ENCODE results near the gene HGD. TPM values are rescaled to one million over a fixed set of nuclear protein-coding genes. Genes with fewer than 3 reads are reported as not detected.

HGD gene
- total RNA-seq, 1 experiment from 2014 or later: 0.33 TPM

DNA sequence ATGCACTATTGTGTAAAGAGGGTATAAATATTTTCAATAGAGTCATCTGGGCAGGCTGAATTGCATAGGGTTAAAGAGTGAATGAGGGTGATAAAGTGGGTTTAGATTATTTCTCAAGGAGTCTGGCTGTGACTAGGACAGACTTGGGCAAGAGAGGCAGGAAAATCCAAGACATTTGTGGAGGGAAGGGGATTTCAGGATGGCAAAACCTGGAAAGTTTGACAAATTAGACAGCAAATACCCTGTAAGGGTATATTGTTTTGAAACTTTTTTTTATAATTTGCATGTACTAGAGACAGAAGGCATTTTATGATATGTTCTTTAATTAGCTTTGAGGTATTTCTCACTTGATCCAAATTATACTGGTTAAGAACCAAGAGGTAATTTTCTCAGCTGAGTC lies 17.1 kb downstream of the HGD start:
- no peak overlapping the region for H2AK5ac ChIP-seq (ENCODE audit: insufficient read length, low read length)
- no peaks in the 10 kb centered on the region for H3K27me3 ChIP-seq (ENCODE audit: insufficient read depth, low read length)
- no peak overlapping the region for H3K9ac ChIP-seq (ENCODE audit: extremely low read depth, insufficient read length, low read length)
- no peak overlapping the region for H4K5ac ChIP-seq (ENCODE audit: insufficient read length, low read depth, low read length)
- H3K79me1 ChIP-seq (ENCODE audit: insufficient read depth, low read depth, low read length, poor library complexity, severe bottlenecking): no peaks in the 10 kb centered on the region
- H3K4me1 ChIP-seq (ENCODE audit: insufficient read depth, low read length): no peaks in the 10 kb centered on the region
- H3K23ac ChIP-seq (ENCODE audit: insufficient read length, low read depth, low read length): no peak overlapping the region
- no peaks in the 10 kb centered on the region for H3K23me2 ChIP-seq (ENCODE audit: insufficient read length, low read depth, low read length, poor library complexity, severe bottlenecking)
- H3K14ac ChIP-seq (ENCODE audit: insufficient read depth, low read length): no peak overlapping the region
- H4K20me1 ChIP-seq (ENCODE audit: control insufficient read depth, insufficient read depth, insufficient read length): no peaks in the 10 kb centered on the region
- no peak overlapping the region for H3K18ac ChIP-seq (ENCODE audit: insufficient read length, low read depth, low read length)
- peaks cover 0 to 7% (median 0%) of the 10 kb centered on the region in 3 experiments; a peak in 3 of 7 replicates for H3K36me3 Mint-ChIP-seq (ENCODE audit: insufficient read depth in 1 of 3, low read depth in 3 of 3)
- H2BK5ac ChIP-seq (ENCODE audit: insufficient read length, low read length): no peak overlapping the region
- no peak overlapping the region for H2AFZ ChIP-seq (ENCODE audit: low read length)
- H3K9me3 ChIP-seq (ENCODE audit: control insufficient read depth, low read depth, low read length): no peaks in the 10 kb centered on the region
- no peaks in the 10 kb centered on the region for H3K27me3 Mint-ChIP-seq (ENCODE audit: low read depth)
- H2BK120ac ChIP-seq (ENCODE audit: low read depth, low read length, poor library complexity, severe bottlenecking): no peak overlapping the region
- no peak overlapping the region for H3T11ph ChIP-seq (ENCODE audit: low read length)
- H3K4me2 ChIP-seq (ENCODE audit: insufficient read depth, insufficient read length, low read length): no peak overlapping the region
- H2BK15ac ChIP-seq (ENCODE audit: low read depth, low read length): no peak overlapping the region
- no peak overlapping the region for H2BK12ac ChIP-seq (ENCODE audit: insufficient read length, low read depth, low read length)
- H3K4me3 Mint-ChIP-seq: no peak overlapping the region
- H3K4me1 Mint-ChIP-seq: peaks cover 11 to 13% of the 10 kb centered on the region in 2 experiments
- TF ChIP-seq, protein P1, sequence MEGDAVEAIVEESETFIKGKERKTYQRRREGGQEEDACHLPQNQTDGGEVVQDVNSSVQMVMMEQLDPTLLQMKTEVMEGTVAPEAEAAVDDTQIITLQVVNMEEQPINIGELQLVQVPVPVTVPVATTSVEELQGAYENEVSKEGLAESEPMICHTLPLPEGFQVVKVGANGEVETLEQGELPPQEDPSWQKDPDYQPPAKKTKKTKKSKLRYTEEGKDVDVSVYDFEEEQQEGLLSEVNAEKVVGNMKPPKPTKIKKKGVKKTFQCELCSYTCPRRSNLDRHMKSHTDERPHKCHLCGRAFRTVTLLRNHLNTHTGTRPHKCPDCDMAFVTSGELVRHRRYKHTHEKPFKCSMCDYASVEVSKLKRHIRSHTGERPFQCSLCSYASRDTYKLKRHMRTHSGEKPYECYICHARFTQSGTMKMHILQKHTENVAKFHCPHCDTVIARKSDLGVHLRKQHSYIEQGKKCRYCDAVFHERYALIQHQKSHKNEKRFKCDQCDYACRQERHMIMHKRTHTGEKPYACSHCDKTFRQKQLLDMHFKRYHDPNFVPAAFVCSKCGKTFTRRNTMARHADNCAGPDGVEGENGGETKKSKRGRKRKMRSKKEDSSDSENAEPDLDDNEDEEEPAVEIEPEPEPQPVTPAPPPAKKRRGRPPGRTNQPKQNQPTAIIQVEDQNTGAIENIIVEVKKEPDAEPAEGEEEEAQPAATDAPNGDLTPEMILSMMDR (conservative IDR thresholded peaks at IDR 0.05): no peak
- no peak overlapping the region for H3K4ac ChIP-seq (ENCODE audit: low read depth, low read length)
- no peak overlapping the region for H4K91ac ChIP-seq (ENCODE audit: insufficient read length, low read depth, low read length)
- no peak overlapping the region for H4K8ac ChIP-seq (replicated peaks; ENCODE audit: insufficient read length, low read depth, low read length)
- H3K56ac ChIP-seq (ENCODE audit: insufficient read length, low read depth, low read length): no peak overlapping the region
- DNase-seq: no peak
- no peak overlapping the region for H3K27ac Mint-ChIP-seq
- H2BK20ac ChIP-seq (ENCODE audit: low read depth, low read length, poor library complexity, severe bottlenecking): no peak overlapping the region
- H3K27ac ChIP-seq (ENCODE audit: insufficient read length, low read depth, low read length): no peak overlapping the region
- H3K79me2 ChIP-seq (ENCODE audit: insufficient read depth, low read length): no peaks in the 10 kb centered on the region
- H3K9me3 Mint-ChIP-seq: peaks cover 4 to 7% of the 10 kb centered on the region in 2 experiments; a peak in 3 of 5 replicates
